ENCODE results near the gene TMEM121B.
"Not testable (repeated sequence)": the region's sequence is repeated elsewhere in the genome, so short reads cannot be mapped to it uniquely, and the experiment has no call there.

The TMEM121B gene

DNA sequence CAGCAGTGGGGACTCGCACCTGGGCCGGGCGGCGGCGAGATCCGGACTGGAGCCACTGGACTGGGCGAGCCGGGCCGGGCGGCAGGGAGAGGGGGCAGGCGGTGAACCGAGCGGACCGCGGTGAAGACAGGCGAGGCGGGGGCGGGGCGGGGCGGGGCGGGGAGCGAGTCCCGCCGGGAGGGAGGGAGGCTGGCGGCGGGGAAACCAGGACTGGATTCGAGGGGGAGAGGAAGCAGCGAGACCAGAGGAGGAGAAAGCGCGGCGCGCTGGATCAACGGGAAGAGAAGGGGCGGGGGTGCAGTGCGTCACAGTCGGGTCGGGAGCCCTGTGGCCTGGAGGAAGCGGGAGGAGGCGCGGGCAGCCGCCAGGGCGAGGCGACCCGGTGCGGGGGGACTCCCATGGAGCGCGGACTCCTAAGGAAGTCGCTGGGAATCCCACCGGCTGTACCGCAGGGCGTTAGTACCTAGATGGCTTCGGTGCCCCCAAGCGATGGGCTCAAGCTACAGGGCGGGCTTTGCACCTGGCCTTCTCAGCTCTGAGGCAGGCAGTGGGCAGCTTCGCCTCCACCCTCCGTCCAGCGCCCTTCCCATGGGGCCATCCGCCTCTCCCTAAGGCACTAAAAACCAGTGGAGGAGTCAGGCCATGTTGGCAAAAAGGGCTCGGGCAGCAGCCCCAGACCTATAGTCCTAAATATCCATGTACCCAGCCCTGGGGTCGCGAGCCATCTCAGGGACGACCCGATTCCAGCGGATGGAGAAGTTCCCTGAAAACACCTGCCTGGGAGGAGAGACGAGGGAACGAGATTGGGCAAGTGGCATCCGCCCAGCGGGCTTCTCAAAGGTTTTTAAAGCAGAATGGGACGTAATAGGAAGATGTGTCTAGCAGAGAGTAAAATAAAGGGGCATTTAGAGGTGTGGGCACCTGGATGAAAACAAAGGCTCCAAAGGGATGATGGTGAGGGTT is at the start of gene TMEM121B:
Gene TMEM121B (minus strand): TSS at position 128 of the 963 bp plus-strand sequence. CDS start 233 bp downstream, outside the sequence.
- peak in 1 of 3 experiments; percentile 25 for DNase-seq (ENCODE audit: low read depth in 3 of 3)

DNA sequence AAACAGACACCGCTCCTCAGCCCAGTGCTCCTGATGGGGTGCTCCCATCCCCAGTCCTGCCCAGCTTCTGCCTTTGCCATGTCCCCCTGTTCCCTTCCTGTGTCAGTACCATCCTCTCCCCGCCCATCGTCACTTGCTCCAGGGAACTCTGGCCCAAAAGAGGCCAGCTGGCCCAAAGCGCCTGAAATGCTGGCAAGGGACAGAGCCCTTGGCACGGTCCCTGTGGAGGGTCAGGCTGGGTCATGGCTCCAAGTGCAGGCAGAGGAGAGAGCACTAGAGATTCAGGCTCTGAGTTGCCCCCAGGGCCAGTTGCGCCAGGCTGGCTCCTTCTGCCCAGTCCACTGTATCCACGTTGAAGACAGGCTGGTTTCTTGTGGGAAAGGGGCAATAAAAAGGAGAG is 46.3 kb upstream of the TMEM121B start:
- no peak for DNase-seq (ENCODE audit: low read depth in 3 of 3)

DNA sequence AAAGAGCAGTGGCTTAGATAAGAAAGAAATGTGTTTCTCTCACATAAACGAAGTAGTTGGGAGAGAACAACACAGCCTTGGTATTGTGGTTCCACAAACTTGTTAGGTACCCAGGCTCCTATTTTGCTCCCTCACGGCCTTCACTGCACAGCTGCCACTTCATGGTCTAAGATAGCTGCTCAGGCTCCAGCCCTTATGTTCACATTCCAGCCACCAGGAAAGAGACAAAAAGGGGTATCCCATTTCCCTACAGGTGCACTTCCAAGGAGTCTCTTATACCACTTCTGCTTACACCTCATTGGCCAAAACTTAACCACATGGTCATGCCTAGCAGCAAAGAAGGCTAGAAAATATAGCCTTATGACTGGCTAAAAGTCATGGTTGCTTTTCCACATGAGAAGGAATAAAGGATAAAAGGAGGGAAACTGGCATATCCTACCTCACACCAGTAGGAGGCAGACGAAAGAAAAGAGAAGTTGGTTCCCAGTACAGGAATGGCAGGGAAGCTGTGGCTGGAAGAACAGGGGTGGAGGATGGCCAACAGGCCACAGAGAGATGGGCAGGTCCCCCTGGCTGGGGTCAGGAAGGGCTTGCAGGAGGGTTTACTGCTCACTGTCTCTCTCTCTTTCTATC is 43.3 kb upstream of the TMEM121B start:
- DNase-seq (ENCODE audit: low read depth in 3 of 3): no peak

DNA sequence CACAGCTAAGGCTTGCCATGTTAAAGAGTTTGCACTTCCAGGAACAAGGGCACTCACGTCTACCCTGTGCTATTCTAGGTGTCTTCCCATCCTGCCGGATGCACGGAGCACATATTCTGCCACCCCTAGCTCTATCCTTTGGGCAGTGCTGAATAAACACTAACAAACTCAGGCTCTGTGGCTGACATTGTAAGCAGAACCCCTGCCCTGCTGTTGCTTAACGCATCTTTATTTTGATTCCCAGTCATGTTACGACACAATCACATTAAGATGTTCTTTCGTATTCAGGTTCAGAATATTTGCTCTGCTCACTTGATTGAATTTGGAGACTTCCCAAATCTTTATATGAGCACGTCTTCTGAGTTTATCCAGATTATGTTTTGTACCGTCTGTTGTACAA is 41.6 kb upstream of the TMEM121B start:
- DNase-seq (ENCODE audit: low read depth in 3 of 3): no peak

DNA sequence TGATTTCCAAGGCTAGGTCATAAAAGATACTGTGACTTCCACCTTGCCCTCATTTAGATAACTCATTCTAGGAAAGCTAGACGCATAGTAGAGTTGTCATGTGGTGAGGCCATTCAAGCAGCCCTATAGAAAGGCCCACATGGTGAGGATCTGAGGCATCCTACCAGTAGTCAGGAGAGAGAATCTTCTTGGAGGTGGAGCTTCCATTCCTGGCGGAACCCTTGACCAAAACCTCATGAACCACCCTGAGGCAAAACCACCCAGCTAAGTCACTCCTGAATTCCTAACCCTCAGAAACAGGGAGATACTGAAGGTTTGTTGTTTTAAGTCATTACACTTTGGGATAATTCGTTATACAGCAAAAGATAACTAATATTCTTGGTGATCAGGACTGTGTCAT is 40.8 kb upstream of the TMEM121B start:
- no peak for DNase-seq (ENCODE audit: low read depth in 3 of 3)

DNA sequence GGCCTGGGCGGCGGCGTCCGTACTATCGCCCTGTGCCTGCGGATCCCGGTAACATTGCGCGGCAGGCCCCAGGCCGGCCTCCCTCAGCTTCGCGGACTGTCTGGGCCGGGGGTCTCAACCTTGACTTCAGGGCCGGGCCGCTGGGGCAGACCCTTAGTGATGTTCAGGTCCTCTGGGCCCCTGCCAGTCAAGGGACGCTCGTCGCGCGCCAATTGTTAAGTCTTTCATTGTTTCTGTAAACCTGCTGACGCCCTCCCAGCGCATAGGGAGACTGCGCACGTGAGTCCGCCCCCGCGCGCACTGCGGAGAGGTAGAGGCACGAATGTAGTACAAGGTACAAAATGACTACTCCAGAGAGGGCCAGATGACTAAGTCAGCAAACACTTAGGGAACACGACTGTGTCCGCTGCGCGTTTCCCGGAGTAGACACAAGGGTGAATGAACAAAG is 38.4 kb upstream of the TMEM121B start:
- DNase-seq (ENCODE audit: low read depth in 3 of 3): peak; percentile 48 to 72 (median 55)

DNA sequence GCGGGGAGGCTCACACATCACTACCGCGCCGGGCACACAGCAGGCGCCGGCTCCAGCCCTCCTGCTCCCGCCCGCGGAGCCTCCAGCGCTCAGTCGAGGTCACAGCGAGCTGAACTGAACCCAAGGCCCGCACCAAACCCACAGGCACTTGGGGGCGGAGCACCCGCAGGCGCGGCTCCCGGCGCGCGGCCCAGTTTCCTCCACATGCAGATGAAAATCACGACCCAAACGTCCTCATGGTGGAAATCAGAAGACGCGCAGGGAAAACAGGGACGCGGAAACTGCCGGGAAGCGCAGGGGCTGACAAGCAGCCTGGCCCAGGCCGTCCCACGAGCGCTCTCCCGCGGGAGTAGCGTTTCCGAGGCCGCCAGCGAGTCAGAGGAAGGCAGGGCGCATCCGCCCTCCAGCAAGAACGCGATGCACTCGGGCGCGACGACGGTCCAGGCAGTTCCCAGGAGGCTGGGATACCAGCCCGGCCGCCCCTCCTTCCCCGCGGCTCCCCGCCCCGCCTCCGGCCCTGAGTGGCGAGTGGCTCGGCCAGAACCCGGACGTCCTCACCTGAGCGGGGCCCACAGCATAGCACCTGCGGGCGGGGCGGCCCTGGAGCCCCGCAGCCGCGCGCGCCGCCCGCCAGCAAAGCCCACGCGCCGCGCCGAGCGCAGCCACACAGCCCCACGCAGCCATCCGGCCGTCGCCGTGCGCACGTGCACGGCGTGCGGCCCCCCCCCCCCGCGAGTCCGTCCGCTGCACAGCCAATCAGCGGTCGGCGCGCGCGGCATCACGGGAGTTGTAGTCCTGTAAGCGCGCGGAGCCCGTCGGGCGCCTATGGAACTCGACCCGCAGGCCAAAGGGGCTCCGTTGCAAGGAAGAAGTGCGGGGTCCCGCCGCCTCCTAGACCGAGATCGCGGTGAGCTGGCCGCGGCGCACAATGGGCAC is 37.7 kb upstream of the TMEM121B start, which contains the start of gene HDHD5:
Gene HDHD5 (minus strand): TSS at position 710 of the 936 bp plus-strand sequence. CDS start 26 bp downstream, at position 684.
- peak; percentile 80 to 88 (median 85) for DNase-seq (ENCODE audit: low read depth in 3 of 3)

DNA sequence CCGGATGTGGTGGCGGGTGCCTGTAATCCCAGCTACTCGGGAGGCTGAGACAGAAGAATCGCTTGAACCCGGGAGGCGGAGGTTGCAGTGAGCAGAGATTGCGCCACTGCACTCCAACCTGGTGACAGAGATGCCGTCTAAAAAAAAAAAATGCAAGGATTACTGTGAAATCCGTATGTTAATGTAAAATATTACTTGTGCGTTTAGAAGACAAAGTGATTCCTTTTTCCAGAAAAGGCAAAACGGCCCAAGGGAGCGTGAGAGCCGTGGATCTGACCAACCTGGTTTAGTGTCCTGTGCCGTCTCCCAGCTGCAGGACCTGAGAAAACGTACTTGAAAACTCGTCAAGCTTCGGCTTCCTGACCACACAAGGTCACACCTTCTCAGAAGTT is 37.0 kb upstream of the TMEM121B start:
- DNase-seq (ENCODE audit: low read depth in 3 of 3): no peak

DNA sequence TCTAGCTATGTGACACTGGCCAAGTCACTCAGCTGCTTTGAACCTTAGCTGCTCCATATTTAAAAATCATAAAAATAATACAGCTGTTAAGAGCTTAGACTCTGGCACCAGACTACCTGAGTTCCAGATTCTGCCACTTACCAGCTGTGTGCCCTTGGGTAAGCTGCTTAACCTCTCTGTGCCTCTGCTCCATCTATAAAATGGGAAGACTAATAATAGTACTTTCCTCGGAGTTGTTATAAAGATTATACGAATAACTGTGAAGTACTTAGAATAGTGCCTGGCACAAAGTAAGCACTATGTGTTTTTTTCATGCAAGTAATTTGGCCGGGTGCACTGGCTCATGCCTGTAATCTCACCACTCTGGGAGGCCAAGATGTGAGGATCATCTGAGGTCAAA is 36.6 kb upstream of the TMEM121B start:
- no peak for DNase-seq (ENCODE audit: low read depth in 3 of 3)

DNA sequence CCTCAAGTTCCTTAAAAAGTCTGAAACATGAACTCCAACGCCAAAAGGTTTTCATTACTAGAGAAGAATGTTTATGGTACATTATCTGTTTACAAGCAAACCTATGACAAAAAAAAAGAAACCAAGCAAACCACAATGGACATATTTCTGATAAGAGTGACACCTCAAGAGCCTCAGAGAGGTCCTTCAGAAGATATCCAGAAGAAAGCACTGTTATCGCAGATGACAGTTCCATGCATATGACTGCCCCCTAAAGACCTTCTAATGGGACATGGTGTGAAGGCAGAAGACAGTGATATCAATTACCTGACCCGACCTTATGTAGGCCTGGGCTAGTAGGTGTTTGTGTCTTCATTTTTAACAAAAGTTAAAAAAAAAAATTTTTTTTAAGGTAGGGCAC is 34.8 kb upstream of the TMEM121B start:
- no peak for DNase-seq (ENCODE audit: low read depth in 3 of 3)

DNA sequence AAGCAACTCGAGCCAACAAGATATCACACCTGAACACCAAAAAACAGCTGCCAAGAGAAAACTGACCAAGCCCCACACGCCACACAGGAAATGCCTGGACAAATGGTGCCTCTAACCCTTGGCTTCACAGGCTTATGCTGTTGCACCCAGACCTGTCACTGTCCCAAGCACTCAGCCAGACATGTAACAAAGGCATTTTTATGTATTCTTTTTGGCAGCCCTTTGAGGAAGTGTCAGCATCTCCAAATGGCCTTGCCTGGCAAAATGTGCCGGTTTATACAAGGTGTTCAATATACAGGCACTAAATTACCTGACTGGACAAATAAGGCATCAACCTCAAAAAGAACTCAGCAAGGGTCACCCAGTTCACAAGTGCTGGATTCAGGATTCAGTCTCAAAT is 31.8 kb upstream of the TMEM121B start:
- no peak for DNase-seq (ENCODE audit: low read depth in 3 of 3)

DNA sequence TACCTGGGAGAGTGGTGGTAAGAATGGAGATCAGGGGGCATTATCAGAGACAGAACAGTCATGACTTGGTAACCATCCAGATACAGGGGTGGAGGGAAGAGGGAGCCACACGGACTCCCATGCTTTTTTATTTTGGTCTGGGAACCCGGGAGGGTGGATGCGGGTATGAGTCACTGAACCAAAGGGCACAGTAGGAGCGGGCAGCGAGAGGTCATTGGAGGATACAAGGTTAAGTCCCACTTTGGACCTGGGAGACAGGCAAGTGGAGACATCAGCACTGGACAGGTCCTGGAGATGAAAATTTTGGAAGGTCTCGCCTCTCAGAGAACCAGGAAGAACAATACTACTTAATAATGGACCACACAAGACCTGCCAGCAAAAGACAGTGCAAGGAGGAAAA is 31.2 kb upstream of the TMEM121B start:
- no peak for DNase-seq (ENCODE audit: low read depth in 3 of 3)

DNA sequence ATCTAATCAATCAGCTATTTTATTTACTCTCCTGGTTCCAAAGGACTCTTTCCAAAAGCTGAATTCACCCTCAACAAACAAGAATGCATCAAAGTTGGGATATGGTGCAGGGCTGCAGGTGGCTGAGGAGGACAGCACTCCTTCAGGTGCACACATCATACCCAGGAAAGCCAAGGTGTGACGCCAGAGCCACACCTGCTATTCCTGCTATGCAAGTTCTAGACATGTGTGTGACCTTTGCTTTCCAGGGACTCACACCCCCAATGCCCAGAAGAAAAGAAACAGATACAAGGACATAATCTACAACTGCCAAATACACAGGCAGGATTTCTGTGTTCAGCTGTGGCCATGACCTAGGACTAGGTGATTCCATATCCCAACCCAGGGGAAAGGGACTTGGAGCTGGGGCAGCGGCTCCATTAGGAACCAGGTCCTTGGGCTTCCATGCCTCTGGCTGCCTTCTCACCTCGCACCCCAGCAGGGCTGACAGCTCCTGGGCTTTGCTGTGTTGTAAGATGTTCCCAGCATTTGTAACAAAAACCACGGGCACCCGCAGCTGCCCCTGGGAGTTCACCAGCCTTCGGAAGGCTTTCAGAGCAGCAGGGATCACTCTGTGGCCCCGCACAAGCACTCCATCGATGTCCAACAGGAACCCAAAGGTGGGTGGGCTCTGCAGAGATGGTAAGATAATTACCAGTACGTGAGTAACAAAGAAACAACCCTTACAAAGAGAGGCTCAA is 28.1 kb upstream of the TMEM121B start:
- no peak for DNase-seq (ENCODE audit: low read depth in 3 of 3)

DNA sequence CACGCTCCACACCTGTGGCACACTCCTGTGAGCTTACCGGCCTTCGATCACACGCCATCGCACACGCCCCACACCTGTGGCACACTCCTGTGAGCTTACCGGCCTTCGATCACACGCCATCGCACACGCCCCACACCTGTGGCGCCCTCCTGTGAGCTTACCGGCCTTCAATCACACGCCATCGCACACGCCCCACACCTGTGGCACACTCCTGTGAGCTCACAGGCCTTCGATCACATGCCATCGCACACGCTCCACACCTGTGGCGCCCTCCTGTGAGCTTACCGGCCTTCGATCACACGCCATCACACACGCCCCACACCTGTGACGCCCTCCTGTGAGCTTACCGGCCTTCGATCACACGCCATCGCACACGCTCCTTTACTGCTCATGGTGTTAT is 26.3 kb upstream of the TMEM121B start:
- not testable (repeated sequence) for DNase-seq (ENCODE audit: low read depth in 3 of 3)

DNA sequence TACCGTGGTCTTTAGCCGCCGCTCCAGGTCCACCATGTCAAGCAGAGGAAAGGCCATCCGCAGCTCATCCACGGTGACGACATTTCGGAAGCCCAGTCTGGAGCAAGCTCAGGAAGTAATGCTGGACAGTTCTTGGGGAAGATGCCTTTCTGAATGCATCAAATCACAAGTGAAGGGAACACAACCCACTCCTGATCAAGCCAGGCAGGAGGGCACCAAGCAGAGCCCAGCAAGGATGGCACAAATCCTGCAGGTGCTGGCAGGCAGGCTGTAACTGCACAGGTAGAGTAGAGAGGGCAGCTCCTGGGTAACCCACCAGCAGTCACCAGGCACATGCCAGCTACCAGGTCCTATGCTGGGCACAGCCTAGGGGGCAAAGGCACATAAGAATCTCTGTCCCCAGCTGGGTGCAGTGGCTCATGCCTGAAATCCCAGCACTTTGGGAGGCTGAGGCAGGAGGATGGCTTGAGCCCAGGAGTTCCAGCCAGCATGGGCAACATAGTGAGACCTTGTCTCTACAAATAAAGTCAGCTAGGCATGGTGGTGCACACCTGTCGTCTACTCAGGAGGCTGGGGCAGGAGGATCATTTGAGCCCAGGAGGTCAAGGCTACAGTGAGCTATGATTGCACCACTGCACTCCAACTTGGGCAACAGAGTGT is 24.0 kb upstream of the TMEM121B start:
- DNase-seq (ENCODE audit: low read depth in 3 of 3): no peak

DNA sequence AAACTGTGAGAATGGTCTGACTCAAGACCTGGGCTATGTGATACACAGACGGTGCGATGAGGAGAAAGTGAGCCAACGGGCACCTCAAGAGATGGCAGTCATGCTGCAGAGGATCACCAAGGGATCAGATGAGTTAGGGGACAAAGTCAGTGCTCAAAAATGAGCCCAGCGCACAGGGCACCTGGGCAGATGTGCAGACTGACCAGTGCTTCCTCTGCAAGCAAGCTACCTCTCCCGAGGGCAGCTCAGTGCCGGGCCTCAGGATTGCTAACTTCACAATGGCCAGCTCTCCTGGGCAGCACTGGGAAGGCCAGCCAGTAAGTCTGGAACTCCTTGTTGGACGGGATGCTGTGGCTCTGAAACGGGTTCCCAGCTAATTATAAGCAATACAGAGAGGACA is 22.7 kb upstream of the TMEM121B start:
- DNase-seq (ENCODE audit: low read depth in 3 of 3): no peak

DNA sequence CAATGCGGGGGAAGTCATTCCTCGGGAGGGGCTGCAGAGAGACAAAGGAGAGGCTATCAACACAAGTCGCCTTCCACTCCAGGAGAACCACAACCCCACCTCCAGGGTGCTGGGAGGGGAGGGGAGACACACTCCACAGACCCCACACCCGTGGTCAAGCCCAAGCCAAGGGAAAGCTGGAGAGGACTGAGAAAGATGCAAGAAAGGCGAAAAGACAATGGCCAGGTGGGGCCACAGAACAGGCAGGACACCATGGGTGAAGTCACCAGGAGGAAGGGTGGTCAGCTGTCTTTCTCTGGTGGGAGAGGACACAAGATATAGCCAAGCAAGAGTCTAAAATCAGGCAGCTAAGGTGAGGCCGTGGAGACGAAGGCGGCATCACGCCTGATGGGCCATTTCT is 21.9 kb upstream of the TMEM121B start:
- no peak for DNase-seq (ENCODE audit: low read depth in 3 of 3)

DNA sequence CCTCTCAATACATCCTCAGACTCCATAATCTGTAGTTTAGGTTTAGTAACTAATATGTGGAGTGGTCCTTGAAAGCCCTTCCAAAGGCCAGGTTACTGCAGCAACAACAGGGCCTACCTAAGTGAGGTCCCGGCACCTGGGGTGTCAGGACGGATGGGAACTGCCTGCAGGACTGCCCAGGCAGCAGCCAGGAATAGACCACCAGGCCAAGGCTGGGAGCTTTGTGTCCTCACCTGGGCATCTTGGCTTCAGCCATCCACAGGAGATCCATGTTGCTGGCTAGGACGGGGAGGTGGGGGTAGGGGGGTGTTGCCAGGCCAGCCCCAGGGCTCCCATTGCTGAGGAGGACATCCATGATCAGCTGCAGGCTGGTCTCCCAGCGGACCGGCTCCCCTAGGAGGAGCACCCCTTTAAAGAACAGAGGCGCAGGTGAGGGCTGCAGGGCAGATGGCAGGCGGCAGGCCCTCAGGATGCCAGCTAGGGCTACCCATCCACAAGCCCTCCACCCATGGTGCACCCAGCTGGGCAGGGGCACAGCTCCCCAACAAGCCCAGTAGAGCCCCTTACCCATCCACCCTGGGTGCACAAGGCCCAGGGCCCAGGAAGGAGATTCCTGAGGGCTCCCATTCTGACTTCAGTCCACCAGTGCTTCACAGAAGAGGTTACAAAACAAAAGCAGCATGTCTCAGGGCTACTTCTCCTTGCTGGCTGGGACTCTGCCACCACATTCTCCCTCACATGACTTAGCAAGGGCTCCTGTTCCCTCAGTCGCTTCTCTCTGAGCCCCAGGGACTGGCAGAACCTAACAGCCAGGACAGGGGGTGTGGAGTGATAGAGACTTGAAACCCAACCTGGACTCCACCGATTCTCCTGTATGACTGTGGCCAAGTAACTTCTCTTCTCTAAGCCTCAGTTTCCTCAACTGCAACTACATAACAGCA is 19.9 kb upstream of the TMEM121B start:
- no peak for DNase-seq (ENCODE audit: low read depth in 3 of 3)

DNA sequence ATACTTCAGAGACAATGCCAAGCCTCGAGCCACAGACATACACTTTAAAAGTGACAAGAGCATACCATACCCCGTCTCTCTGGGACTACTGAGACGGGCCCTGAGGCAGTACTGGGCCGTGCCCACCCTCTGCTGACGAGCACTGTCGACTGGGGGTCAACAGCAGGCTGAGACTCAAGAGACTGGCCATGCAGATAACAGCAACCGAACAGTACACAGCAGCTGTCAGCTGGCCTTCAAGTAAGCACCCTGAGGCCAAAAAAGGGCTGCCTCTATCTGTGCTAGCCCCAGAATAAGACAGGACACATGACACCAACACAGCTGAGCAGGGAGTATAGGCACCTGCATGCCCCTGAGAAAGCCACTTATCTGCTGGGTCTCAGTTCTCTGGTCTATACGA is 18.9 kb upstream of the TMEM121B start:
- DNase-seq (ENCODE audit: low read depth in 3 of 3): no peak

All from stimulated activated CD4-positive, alpha-beta T cell treated with anti-CD3 and anti-CD28 coated beads, TNF-alpha, amount 100 ng/mL, for 24 hours (primary cell).